PFSK-1 (cell line): ENCODE data around the gene ZXDC.

ENCODE experiments used
- FOXP2 ChIP-seq: optimal IDR thresholded peaks from 2 replicates; pipeline ENCODE3; 2011; ENCODE audit warnings: borderline replicate concordance, control low read depth, inconsistent platforms; ENCODE audit not compliant: insufficient read depth; ENCODE audit errors: extremely low read length, extremely low read depth
- POLR2AphosphoS5 ChIP-seq: IDR thresholded peaks from 2 replicates; pipeline ENCODE4 v1.6.1; 2012; ENCODE audit warnings: low read depth, mild to moderate bottlenecking, control low read depth, low read length, moderate library complexity
- REST ChIP-seq, 2 experiments: IDR thresholded peaks; 2 replicates each; pipeline versions ENCODE4 v1.6.1 to v1.8.0; 2011 to 2012; ENCODE audit warnings: low read depth in 2 of 2, low read length in 2 of 2, control low read depth in 1 of 2, inconsistent platforms in 1 of 2, mild to moderate bottlenecking in 1 of 2, moderate library complexity in 1 of 2; ENCODE audit not compliant: insufficient read depth in 1 of 2
- SIN3A ChIP-seq: IDR thresholded peaks from 2 replicates; pipeline ENCODE4 v1.6.1; 2012; ENCODE audit warnings: mild to moderate bottlenecking, low read length, moderate library complexity, borderline replicate concordance; ENCODE audit not compliant: insufficient read depth
- TAF1 ChIP-seq: IDR thresholded peaks from 2 replicates; pipeline ENCODE4 v1.6.1; 2012; ENCODE audit warnings: low read length, control low read depth, borderline replicate concordance; ENCODE audit not compliant: insufficient read depth

GRCh38 chr3:126496894-126497850 lies 21.5 kb upstream of the ZXDC start:
- TF ChIP-seq REST (IDR thresholded peaks at IDR 0.05; ENCODE audit: insufficient read depth in 1 of 2, low read depth in 2 of 2, low read length in 2 of 2): no peak
- no peak for TF ChIP-seq TAF1
- TF ChIP-seq SIN3A: no peak
- no peak for TF ChIP-seq POLR2AphosphoS5
- no peak for TF ChIP-seq FOXP2
